Activated T-cell treated with anti-CD3 and anti-CD28 coated beads, Interleukin-2, amount 50 U/mL, for 1 hour (primary cell): Measurements from ENCODE around the gene RGL1.

Experiments used
- DNase-seq: peaks from one replicate; pipeline ENCODE4 v3.0.0-alpha.2; 2020

The RGL1 gene

DNA sequence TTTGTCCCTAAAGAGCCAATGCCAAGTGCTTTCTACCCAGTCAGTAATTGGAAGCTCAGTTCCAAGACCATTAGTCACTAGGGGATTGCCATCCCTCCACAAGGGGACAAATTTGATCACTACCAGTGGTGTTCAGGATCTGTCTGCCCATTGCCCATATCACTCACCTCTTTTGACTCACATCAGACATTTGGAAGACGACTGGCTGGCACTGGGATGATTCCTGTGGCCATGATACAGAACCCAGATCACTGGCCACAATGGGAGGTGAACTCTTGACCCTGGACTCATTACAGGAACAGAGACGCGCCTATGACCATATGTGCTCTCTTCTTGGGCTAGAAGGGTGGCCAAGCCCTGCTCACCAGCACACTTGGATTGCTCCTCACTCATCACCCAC lies 161.6 kb downstream of the RGL1 start:
- no peak for DNase-seq

DNA sequence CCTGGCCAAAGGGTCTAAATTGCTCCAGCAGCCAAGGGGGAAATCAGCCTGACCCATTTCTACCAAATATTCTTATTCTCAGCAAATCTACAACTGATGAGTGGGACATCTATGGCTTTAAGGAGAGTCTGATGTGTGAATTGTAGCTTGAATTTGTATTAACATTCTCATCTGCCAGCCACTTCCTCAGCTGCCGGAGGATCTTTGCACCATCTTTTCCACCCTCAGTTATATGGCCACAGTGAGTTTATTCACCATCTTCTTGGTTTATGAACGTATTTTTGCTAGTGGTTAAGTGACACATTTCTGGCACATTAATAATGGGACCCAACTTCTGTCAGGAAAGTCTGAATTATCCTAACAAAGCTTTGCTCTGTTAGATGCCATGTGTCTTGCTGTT lies 163.0 kb downstream of the RGL1 start:
- DNase-seq: no peak

DNA sequence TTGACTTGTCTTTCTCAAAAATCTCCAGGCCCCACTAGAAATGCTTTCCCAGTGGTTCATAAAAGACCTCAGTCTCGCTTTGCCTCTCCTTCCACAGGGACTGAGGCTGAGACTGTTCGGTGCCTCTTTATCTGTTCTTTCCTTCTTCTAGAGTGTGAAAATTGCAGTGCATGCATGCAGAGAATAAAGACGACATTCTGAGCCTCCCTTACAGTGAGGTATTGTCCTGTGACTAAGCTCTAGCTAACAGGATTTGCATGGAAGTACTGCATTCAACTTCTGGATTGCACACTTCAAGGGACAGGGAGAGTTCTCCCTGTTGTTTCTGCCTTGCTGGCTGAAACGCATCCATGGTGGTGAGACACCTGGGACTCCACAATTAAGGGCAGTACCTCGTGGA lies 163.5 kb downstream of the RGL1 start:
- DNase-seq: no peak

DNA sequence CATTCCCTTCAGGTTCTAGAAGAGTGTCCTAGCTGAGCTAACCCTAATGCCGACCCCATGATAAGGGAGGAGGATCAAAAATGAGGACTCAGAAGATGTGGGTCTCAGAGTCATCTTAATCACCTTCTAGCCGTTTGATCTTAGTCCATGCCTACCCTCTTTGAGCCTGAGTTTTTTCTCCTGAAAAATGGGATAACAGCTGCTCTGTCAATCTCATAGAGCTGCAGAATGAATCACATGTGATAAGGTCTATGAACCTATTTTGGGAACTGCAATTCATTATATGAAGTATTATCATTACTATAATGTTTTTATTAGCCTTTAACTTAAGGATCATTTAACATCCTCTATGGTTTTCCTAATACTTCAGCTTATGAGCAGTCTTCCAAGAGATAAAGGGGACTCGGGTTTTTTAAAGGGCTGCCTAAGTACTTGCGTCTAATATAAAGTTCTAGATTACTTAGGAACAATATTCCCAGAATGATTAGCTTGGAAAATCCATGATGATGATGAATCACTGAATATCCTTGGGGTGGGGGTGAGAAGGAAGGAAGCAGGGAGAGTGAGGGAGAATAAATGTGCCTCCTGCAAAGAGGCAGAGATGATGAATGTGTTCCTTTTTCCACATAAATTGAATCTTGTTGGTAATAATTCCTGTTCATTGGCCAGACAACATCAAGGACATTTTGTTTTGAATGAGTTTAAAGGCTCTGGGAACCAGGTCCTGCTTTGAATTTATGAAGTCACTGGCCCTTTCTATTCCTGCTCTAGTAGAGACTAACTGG lies 165.8 kb downstream of the RGL1 start:
- no peak for DNase-seq

DNA sequence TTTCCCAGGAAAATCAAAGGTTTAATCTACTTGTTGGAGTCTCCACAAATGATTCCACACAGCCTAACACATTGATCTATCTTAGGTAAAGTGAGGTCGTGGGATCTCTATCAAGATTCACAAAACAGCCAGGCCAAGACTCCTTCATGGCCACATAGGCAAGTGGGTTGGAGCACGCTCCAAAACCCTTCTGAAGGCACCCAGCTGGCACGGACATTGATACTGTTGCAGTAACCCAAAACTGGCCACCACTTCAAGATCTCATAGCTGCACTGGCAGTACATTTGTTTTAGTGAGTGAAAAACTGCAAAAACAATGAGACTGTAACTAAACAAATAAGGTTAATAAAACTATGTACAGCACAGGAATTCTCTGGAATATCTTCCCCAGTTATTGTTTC lies 170.7 kb downstream of the RGL1 start:
- no peak for DNase-seq

DNA sequence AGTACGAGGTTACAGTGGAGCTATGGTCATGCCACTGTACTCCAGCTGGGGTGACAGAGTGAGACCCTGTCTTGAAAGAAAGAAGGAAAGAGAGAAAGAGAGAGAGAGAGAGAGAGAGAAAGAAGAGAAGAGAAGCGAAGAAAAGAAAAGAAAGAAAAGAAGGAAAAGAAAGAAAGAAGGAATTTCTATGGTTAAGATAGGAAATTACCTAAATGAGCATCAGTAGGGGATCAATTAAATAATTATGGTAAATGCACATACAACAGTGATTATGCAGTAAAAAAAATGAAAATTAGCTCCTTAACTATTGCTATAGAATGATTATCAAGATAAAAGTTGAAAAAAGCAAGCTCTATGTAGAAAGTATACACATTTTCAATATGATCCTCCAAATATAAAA lies 172.8 kb downstream of the RGL1 start:
- no peak for DNase-seq
